Cardiac muscle cell (in vitro differentiated cells and primary cell): Measurements from ENCODE around the gene WDR6. TPM values are rescaled to one million over a fixed set of nuclear protein-coding genes. Genes with fewer than 3 reads are reported as not detected.

Experiments
- DNase-seq, 2 donors: peaks; one replicate each; pipeline versions ENCODE4 v3.0.0 to v3.0.0-alpha.2; 2010 to 2017; ENCODE audit warnings: low read depth in 1 of 2, low spot score in 1 of 2
- H3K27ac ChIP-seq: fragments of 200-600 bp; sonication (generic); 2 replicates; pipeline ENCODE4 v1.5.1; 2016
- H3K27me3 ChIP-seq: fragments of 200-600 bp; sonication (generic); 2 replicates; pipeline ENCODE4 v1.6.0; 2016; ENCODE audit warnings: control low read depth
- H3K36me3 ChIP-seq: fragments of 200-600 bp; sonication (generic); 2 replicates; pipeline ENCODE4 v1.5.1; 2016; ENCODE audit warnings: control low read depth
- H3K4me1 ChIP-seq: fragments of 200-600 bp; sonication (generic); 2 replicates; pipeline ENCODE4 v1.8.1; 2017; ENCODE audit warnings: low read depth, mild to moderate bottlenecking, mixed run types
- H3K4me3 ChIP-seq: fragments of 200-600 bp; sonication (generic); 2 replicates; pipeline ENCODE4 v1.5.1; 2016; ENCODE audit warnings: mild to moderate bottlenecking
- H3K9me3 ChIP-seq: fragments of 200-600 bp; sonication (generic); 2 replicates; pipeline ENCODE4 v1.5.1; 2017; ENCODE audit warnings: low read depth, mild to moderate bottlenecking, control low read depth
- polyA plus RNA-seq: library from polyadenylated mRNA; unstranded; fragments of >200 nt; fragmentation: Nextera tagmentation; extraction: Ambion mirVana; gene quantifications from 2 replicates; pipeline ENCODE4 v1.2.1, GENCODE V29; 2016
- total RNA-seq: library from RNA; depleted of rRNA; stranded (reverse); fragments of >200 nt; gene quantifications from 2 replicates; pipeline ENCODE4 v1.2.3, GENCODE V29; 2016
- TF ChIP-seq, protein P1 (sequence below): IDR thresholded peaks from 2 replicates; pipeline ENCODE4 v1.5.1; 2012; ENCODE audit warnings: low read depth, mild to moderate bottlenecking, low read length

Gene WDR6
- total RNA-seq (176 and 223 TPM in 2 replicates), polyA plus RNA-seq (276 and 277 TPM in 2 replicates)

DNA sequence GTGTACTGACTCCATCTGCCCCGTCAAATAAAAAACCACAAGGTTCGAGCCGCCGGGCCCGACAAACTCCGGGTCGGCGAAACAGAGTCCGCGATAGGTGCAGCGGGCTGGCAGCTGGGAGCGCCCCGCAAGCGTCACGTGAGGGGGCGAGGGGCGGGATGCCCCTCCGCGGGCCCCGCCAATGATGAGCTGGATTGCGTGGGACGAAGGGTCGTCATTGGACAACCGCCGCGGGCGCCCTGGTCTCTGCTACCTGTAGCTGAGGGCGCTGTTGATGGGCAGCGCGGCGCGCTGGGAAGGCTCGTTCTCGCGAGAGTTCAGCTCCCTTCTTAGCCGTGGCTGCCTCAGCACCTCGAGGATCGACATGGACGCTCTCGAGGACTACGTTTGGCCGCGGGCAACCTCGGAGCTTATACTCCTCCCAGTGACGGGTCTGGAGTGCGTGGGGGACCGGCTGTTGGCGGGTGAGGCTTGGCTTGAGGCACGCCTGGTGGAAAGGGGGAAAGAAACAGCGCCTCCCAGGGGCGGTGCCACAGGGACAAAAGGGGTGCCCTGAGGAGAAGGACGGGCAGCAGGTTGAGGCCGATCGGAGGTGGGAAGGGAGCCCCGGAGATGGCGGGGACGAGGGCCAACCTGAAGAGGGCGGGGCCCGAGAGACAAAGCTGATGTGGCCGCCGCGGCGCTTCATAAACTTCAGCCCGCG lies at the start of gene WDR6:
Gene WDR6 (plus strand): TSS at position 324 of the 703 bp plus-strand sequence. CDS start 41 bp downstream, at position 365.
- Histone ChIP-seq H3K27me3 (no peaks in the 10 kb centered on the region), H3K36me3 (peaks cover 4% of the 10 kb centered on the region)
- peak; percentile 99 for DNase-seq

DNA sequence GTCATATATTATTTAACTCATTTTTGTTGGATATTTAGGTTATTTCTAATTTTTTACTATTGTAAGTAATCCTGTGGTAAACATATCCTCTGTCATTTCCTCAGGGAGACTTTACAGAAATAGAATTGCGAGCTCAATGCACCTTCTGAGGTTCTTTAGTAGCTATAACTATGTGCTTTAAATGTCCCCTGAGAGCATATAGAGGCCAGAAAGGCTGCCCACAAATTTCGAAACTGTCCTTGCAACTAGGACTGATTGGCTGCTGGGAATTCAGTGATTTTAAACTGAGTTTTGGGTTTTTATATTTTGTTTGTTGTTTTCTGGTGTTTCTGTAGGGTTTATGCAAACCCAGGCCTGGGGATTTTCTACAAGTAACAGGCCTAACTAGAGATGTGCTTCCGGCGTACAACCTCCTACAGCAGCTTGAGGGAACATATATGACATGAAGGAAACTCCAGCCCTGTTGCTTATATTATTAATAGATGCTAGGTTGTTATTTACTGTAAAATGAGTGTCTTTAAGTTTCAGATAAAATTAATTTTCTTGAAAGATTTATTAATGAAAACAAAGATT lies 46.3 kb upstream of the WDR6 start:
- Histone ChIP-seq H3K9me3 (no peaks in the 10 kb centered on the region), H3K27me3 (no peaks in the 10 kb centered on the region), H3K4me3 (no peak overlapping the region), H3K4me1 (no peaks in the 10 kb centered on the region), H3K36me3 (peaks cover 20% of the 10 kb centered on the region), H3K27ac (peak overlapping the region; percentile 48)
- peak in 1 of 2 donors; percentile 64 for DNase-seq
- TF ChIP-seq, protein P1, sequence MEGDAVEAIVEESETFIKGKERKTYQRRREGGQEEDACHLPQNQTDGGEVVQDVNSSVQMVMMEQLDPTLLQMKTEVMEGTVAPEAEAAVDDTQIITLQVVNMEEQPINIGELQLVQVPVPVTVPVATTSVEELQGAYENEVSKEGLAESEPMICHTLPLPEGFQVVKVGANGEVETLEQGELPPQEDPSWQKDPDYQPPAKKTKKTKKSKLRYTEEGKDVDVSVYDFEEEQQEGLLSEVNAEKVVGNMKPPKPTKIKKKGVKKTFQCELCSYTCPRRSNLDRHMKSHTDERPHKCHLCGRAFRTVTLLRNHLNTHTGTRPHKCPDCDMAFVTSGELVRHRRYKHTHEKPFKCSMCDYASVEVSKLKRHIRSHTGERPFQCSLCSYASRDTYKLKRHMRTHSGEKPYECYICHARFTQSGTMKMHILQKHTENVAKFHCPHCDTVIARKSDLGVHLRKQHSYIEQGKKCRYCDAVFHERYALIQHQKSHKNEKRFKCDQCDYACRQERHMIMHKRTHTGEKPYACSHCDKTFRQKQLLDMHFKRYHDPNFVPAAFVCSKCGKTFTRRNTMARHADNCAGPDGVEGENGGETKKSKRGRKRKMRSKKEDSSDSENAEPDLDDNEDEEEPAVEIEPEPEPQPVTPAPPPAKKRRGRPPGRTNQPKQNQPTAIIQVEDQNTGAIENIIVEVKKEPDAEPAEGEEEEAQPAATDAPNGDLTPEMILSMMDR = no peak

More for the DNA sequence above, at the start of gene WDR6:
- no peaks in the 10 kb centered on the region for H3K4me1 ChIP-seq
- H3K9me3 ChIP-seq = no peaks in the 10 kb centered on the region
- peak within 1 kb of the TSS; percentile 84 for H3K4me3 ChIP-seq
- H3K27ac ChIP-seq = peak within 1 kb of the TSS; percentile 94
- TF ChIP-seq, protein P1 = peak; percentile 43

GRCh38 chr3:48962340-48962739 lies 44.9 kb upstream of the WDR6 start:
- H3K27ac ChIP-seq = no peak overlapping the region
- no peaks in the 10 kb centered on the region for H3K9me3 ChIP-seq
- H3K4me1 ChIP-seq = no peaks in the 10 kb centered on the region
- no peak for DNase-seq
- TF ChIP-seq, protein P1 = no peak
- no peaks in the 10 kb centered on the region for H3K27me3 ChIP-seq
- no peak overlapping the region for H3K4me3 ChIP-seq
- peaks cover 28% of the 10 kb centered on the region for H3K36me3 ChIP-seq

DNA sequence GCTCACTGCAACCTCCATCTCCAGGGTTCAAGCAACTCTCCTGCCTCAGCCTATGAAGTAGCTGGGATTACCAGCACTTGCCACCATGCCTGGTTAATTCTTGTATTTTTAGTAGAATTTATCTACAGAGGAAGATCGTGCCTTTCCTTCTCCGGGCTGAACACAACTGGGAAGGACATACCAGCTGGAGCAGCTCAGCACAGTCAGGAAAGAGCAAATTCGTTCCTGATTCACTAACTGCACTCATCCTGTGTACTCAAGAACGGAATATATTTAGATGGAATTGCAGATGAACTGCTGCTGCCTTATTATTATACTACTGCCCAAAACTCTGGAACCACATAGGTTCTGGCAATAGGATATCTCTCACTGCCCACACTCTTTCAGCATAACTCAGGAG lies 44.3 kb upstream of the WDR6 start:
- no peaks in the 10 kb centered on the region for H3K9me3 ChIP-seq
- H3K27me3 ChIP-seq = no peaks in the 10 kb centered on the region
- H3K4me1 ChIP-seq = no peaks in the 10 kb centered on the region
- H3K27ac ChIP-seq = no peak overlapping the region
- TF ChIP-seq, protein P1 = no peak
- H3K36me3 ChIP-seq = peaks cover 31% of the 10 kb centered on the region
- no peak overlapping the region for H3K4me3 ChIP-seq
- no peak for DNase-seq

GRCh38 chr3:48963591-48963990 lies 43.6 kb upstream of the WDR6 start:
- Histone ChIP-seq H3K4me3 (no peak overlapping the region), H3K27me3 (no peaks in the 10 kb centered on the region), H3K36me3 (peaks cover 32% of the 10 kb centered on the region), H3K9me3 (no peaks in the 10 kb centered on the region), H3K27ac (no peak overlapping the region), H3K4me1 (no peaks in the 10 kb centered on the region)
- no peak for DNase-seq
- TF ChIP-seq, protein P1 = no peak
